GM10847 (cell line): ENCODE data around the gene MDH2.

Experiments used
- POLR2A ChIP-seq: IDR thresholded peaks from 2 replicates; pipeline ENCODE4 v1.6.1; 2011; ENCODE audit not compliant: insufficient read length; ENCODE audit errors: extremely low read depth

The MDH2 gene

GRCh38 chr7:76064208-76064970 is 16.5 kb downstream of the MDH2 start:
- no peak for TF ChIP-seq POLR2A

- no peak for TF ChIP-seq POLR2A
Observed at GRCh38 chr7:76065016-76065612, 17.2 kb downstream of the MDH2 start.

- no peak for TF ChIP-seq POLR2A
Observed at GRCh38 chr7:76066716-76067503, 19.0 kb downstream of the MDH2 start.

- no peak for TF ChIP-seq POLR2A
Observed at GRCh38 chr7:76069238-76069638, 21.3 kb downstream of the MDH2 start.

- no peak for TF ChIP-seq POLR2A
Observed at GRCh38 chr7:76071316-76072242, 23.7 kb downstream of the MDH2 start.

GRCh38 chr7:76072243-76073148 is 24.6 kb downstream of the MDH2 start:
- no peak for TF ChIP-seq POLR2A

- no peak for TF ChIP-seq POLR2A
Observed at GRCh38 chr7:76073335-76073990, 25.6 kb downstream of the MDH2 start.

- TF ChIP-seq POLR2A, result no peak
Observed at GRCh38 chr7:76074306-76074971, 26.5 kb downstream of the MDH2 start.

GRCh38 chr7:76074972-76075370 is 27.1 kb downstream of the MDH2 start:
- TF ChIP-seq POLR2A, result no peak

GRCh38 chr7:76076995-76077394 is 29.1 kb downstream of the MDH2 start:
- no peak for TF ChIP-seq POLR2A

GRCh38 chr7:76077435-76077834 is 29.5 kb downstream of the MDH2 start:
- TF ChIP-seq POLR2A, result no peak

GRCh38 chr7:76080204-76080603 is 32.3 kb downstream of the MDH2 start:
- TF ChIP-seq POLR2A, result no peak

GRCh38 chr7:76086070-76086469 is 38.2 kb downstream of the MDH2 start:
- no peak for TF ChIP-seq POLR2A

- no peak for TF ChIP-seq POLR2A
Observed at GRCh38 chr7:76089865-76090475, 42.1 kb downstream of the MDH2 start.
